ENCODE results near the gene ZBTB7B.
"Not testable (repeated sequence)": the region's sequence is repeated elsewhere in the genome, so short reads cannot be mapped to it uniquely, and the experiment has no call there.

Gene ZBTB7B

GRCh38 chr1:154969246-154969645, 33.4 kb upstream of the ZBTB7B start:
- DNase-seq = no peak

GRCh38 chr1:154969860-154970452, 32.6 kb upstream of the ZBTB7B start:
- no peak for DNase-seq

- DNase-seq = no peak
Measured at GRCh38 chr1:154970631-154971340, 31.8 kb upstream of the ZBTB7B start, which contains the start of gene SHC1. SHC1 (minus strand) TSS chr1:154970747; CDS start chr1:154970526, 221 bp downstream.

- no peak for DNase-seq
Measured at GRCh38 chr1:154971341-154971998, 31.1 kb upstream of the ZBTB7B start.

GRCh38 chr1:154972213-154972516, 30.4 kb upstream of the ZBTB7B start:
- no peak for DNase-seq

- DNase-seq = no peak
Measured at GRCh38 chr1:154972517-154973343, 29.9 kb upstream of the ZBTB7B start.

GRCh38 chr1:154973344-154974101, 29.1 kb upstream of the ZBTB7B start:
- peak; percentile 93 for DNase-seq

GRCh38 chr1:154974102-154974807, 28.3 kb upstream of the ZBTB7B start, which contains the start of gene CKS1B:
CKS1B (plus strand) TSS chr1:154974681; CDS start chr1:154974746, 65 bp downstream.
- peak; percentile 100 for DNase-seq

- peak; percentile 98 for DNase-seq
Measured at GRCh38 chr1:154974808-154975408, 27.7 kb upstream of the ZBTB7B start.

- DNase-seq = no peak
Measured at GRCh38 chr1:154975409-154976059, 27.1 kb upstream of the ZBTB7B start.

- DNase-seq = not testable (repeated sequence)
Measured at GRCh38 chr1:154977762-154978161, 24.8 kb upstream of the ZBTB7B start.

GRCh38 chr1:154978360-154978759, 24.2 kb upstream of the ZBTB7B start:
- DNase-seq = no peak

- DNase-seq = no peak
Measured at GRCh38 chr1:154982341-154982740, 20.3 kb upstream of the ZBTB7B start.

GRCh38 chr1:154982897-154983648, 19.5 kb upstream of the ZBTB7B start, which contains the start of gene FLAD1:
FLAD1 (plus strand) TSS chr1:154983344; CDS start chr1:154983695, 351 bp downstream.
- DNase-seq = peak; percentile 100

- no peak for DNase-seq
Measured at GRCh38 chr1:154983776-154984466, 18.7 kb upstream of the ZBTB7B start.

GRCh38 chr1:154986736-154987135, 15.9 kb upstream of the ZBTB7B start:
- not testable (repeated sequence) for DNase-seq

GRCh38 chr1:154987326-154987725, 15.3 kb upstream of the ZBTB7B start:
- DNase-seq = no peak

GRCh38 chr1:154988058-154988954, 14.3 kb upstream of the ZBTB7B start:
- no peak for DNase-seq

All from NCI-H187 treated with DMSO at 0.1 percent for 48 hours (cell line).